Measurements from ENCODE around the gene ZNF136. TPM values are rescaled to one million over a fixed set of nuclear protein-coding genes. Genes with fewer than 3 reads are reported as not detected.

The ZNF136 gene
- 0.98 to 1.8 TPM (median 1.2 TPM) in 5 replicates for total RNA-seq (2022; extraction: Qiagen RNA extraction)

GRCh38 chr19:12162882-12163806 is at the start of gene ZNF136:
Gene ZNF136 (plus strand): TSS chr19:12163096. CDS start chr19:12163204, 108 bp downstream.

GRCh38 chr19:12139885-12140544 is 22.9 kb upstream of the ZNF136 start, which contains the start of gene ZNF20:
Gene ZNF20 (minus strand): TSS chr19:12140350. CDS start chr19:12140182, 168 bp downstream.

DNA sequence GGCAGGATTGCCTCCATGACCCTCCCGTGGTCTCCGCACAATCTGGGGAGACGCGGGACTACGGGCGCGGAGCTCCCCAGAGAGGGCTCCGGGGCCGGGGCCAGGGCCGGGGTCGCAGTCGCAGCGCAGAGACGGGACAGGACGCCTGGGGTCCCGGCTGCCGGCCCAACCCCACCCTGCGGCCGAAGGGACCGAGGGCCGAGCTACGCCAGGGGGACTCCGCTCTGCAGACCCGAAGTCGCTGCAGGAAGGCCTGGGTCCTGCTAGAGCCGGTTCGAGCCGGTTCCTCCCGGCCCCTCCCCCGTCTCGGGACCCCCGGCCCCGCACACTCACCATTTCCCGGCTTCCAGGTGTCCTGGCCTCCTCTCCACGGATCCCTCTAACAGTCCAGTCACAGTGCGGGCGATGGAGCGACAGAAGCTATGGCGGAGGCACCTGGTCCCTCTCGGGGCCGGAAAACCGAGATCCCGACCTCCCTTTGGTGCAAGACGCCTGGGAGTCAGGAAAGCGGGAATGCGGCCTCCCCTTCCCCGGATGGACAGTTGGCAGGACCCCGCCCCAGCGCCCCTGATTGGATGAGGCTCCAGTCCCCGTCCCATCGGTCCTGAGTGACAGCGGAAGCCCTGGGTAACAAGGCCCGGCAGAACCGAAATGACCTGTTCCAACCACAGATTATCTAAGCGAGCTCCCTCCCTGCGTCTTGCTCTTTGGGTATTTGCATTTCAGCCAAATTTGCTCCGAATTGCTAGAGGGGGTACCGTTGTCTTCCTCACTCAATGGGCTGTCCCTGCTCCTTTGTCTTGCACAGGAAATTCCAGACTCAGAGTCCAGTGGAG is 6.5 kb upstream of the ZNF136 start, which contains the start of gene ZNF625:
Gene ZNF625 (minus strand): TSS at position 512 of the 836 bp plus-strand sequence. CDS start 176 bp downstream, at position 336.

Other genes starting within 250 kb of the ZNF136 start
- 0.19 to 0.30 TPM (median 0.27 TPM) in 5 replicates for gene ZNF700, start 238.0 kb upstream of the ZNF136 start, total RNA-seq (2022; extraction: Qiagen RNA extraction)
- not detected in 5 replicates for gene ZNF763, start 198.1 kb upstream of the ZNF136 start, total RNA-seq (2022; extraction: Qiagen RNA extraction)
- not detected in 5 replicates for gene ZNF433, start 127.4 kb upstream of the ZNF136 start, total RNA-seq (2022; extraction: Qiagen RNA extraction)
- gene ZNF878, start 110.1 kb upstream of the ZNF136 start, total RNA-seq (2022; extraction: Qiagen RNA extraction), result not detected in 5 replicates
- gene ZNF844, start 98.4 kb upstream of the ZNF136 start, total RNA-seq (2022; extraction: Qiagen RNA extraction), result not detected in 5 replicates
- not detected in 5 replicates for gene ZNF20, start 22.7 kb upstream of the ZNF136 start, total RNA-seq (2022; extraction: Qiagen RNA extraction)
- not detected in 5 replicates for gene ZNF625, start 6.4 kb upstream of the ZNF136 start, total RNA-seq (2022; extraction: Qiagen RNA extraction)
- gene ZNF44, start 131.8 kb downstream of the ZNF136 start, total RNA-seq (2022; extraction: Qiagen RNA extraction), result 0.46 to 0.93 TPM (median 0.81 TPM) in 5 replicates
- gene ZNF563, start 170.5 kb downstream of the ZNF136 start, total RNA-seq (2022; extraction: Qiagen RNA extraction), result not detected in 5 replicates
- not detected in 5 replicates for gene ZNF442, start 202.6 kb downstream of the ZNF136 start, total RNA-seq (2022; extraction: Qiagen RNA extraction)
- 0.83 to 1.8 TPM (median 1.5 TPM) in 5 replicates for gene ZNF799, start 238.2 kb downstream of the ZNF136 start, total RNA-seq (2022; extraction: Qiagen RNA extraction)